Occipital lobe (tissue), 2 donors: ENCODE results near the gene COL11A1. TPM values are rescaled to one million over a fixed set of nuclear protein-coding genes. Genes with fewer than 3 reads are reported as not detected.
"Not testable (repeated sequence)": the region's sequence is repeated elsewhere in the genome, so short reads cannot be mapped to it uniquely, and the experiment has no call there.

Source experiments
- DNase-seq: peaks from one replicate; lab custom pipeline; 2025; lab: John Stamatoyannopoulos, UW
- total RNA-seq: library from RNA; depleted of rRNA; stranded (reverse); fragments of >200 nt; gene quantifications from one replicate; pipeline ENCODE4 v1.2.3, GENCODE V29; 2014

COL11A1 gene
- total RNA-seq, 1 donor from 2014 or later, result 45.9 TPM

DNA sequence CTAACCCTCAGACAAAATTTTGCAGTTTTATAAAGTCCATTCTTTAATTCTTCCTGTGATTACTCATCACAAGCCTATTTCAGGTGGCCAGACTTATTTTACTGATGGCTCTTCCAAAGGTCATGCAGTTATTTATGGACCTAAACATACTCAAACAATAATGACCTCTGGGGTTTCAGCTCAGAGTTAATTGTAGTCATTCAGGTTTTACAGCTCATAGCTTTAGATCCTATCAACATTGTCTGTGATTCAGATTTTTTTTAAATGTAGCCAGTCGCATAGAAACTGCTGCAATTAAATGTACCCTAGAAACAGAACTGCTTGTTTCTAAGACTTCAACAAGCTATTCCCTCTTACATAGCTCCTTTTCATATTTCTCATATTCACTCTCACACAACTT is 270.8 kb downstream of the COL11A1 start:
- DNase-seq, result no peak

GRCh38 chr1:102836991-102837390 is 271.3 kb downstream of the COL11A1 start:
- no peak for DNase-seq

- DNase-seq, result no peak
These were observed 273.5 kb downstream of the COL11A1 start for GRCh38 chr1:102834688-102835320.

DNA sequence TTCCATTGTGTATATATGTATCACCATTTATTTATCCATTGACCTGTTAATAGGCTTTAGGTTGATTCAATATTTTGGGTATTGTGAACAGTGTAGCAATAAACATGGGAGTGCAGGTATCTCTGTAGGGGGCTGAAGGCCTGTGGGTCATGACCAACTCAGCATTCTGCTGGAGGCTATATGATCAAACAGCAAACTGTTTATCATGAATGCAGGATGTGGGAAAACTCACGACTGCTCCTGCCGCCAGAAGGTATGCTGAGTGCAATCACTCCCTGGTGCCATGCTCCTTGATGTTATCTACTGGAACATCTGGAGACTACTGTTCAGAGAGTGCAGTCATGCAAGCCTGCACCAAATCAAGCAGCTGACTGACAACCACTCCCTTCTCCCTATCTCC is 275.2 kb downstream of the COL11A1 start:
- DNase-seq, result no peak

GRCh38 chr1:102826706-102827105 is 281.6 kb downstream of the COL11A1 start:
- DNase-seq, result not testable (repeated sequence)
